ENCODE measurements around the gene EIF1AY. TPM values are rescaled to one million over a fixed set of nuclear protein-coding genes. Genes with fewer than 3 reads are reported as not detected.

The EIF1AY gene
- total and polyA plus RNA-seq, 2 of the 4 experiments (the other 2 are of a cell fraction) = not detected

GRCh38 chrY:20576506-20576905 is 930 bp downstream of the EIF1AY start:
- H3K4me3 ChIP-seq (ENCODE audit: insufficient read depth, low read depth, low read length) = no peak overlapping the region
- H3K18ac ChIP-seq (ENCODE audit: low read depth, low read length) = no peak overlapping the region
- TF ChIP-seq POLR2A (IDR thresholded peaks at IDR 0.05; ENCODE audit: low read depth, low read length) = no peak
- TF ChIP-seq SMC3 (IDR thresholded peaks at IDR 0.05; ENCODE audit: low read depth, low read length) = no peak
- no peak for TF ChIP-seq BHLHE40 (IDR thresholded peaks at IDR 0.05; ENCODE audit: low read depth, low read length)
- TF ChIP-seq MAFK (IDR thresholded peaks at IDR 0.05; ENCODE audit: low read depth, low read length) = no peak
- TF ChIP-seq RCOR1 (IDR thresholded peaks at IDR 0.05; ENCODE audit: insufficient replicate concordance, low read length) = no peak
- no peak overlapping the region for H4K91ac ChIP-seq (ENCODE audit: insufficient read depth, low read depth, low read length)
- H3K56ac ChIP-seq (ENCODE audit: extremely low read depth, insufficient read depth, low read length) = no peak overlapping the region
- no peaks in the 10 kb centered on the region for H3K9me3 ChIP-seq (ENCODE audit: control insufficient read depth, insufficient read depth, low read length)
- intact Hi-C loops (cut with micrococcal nuclease) (no loop called here), dilution Hi-C loops (cut with HindIII; ENCODE audit: low sequenced_read_pairs, unreplicated experiment) (no loop called here), in situ Hi-C loops (cut with MboI; ENCODE audit: low sequenced_read_pairs) (no loop called here)
- H3K4me1 ChIP-seq (ENCODE audit: control insufficient read depth, insufficient read depth, low read length) = no peaks in the 10 kb centered on the region
- H2BK15ac ChIP-seq (ENCODE audit: low read depth, low read length) = no peak overlapping the region
- H3K9me1 ChIP-seq (ENCODE audit: insufficient read depth, low read length) = no peaks in the 10 kb centered on the region
- H2AK5ac ChIP-seq (ENCODE audit: low read depth, low read length) = no peak overlapping the region
- no TSS peak for BruUV-seq (replicated peaks)
- H3K4me2 ChIP-seq (ENCODE audit: low read depth, low read length) = no peak overlapping the region
- H3K27ac ChIP-seq (ENCODE audit: insufficient read depth, low read length) = no peak overlapping the region
- H4K5ac ChIP-seq (ENCODE audit: low read depth, low read length) = no peak overlapping the region
- H4K20me1 ChIP-seq (ENCODE audit: insufficient read depth, low read length) = no peaks in the 10 kb centered on the region
- ATAC-seq (ENCODE audit: low read depth) = no peak
- no peak overlapping the region for H3K4ac ChIP-seq (ENCODE audit: low read depth, low read length)
- no peak overlapping the region for H2BK120ac ChIP-seq (ENCODE audit: low read depth, low read length)
- H2BK5ac ChIP-seq (ENCODE audit: low read depth, low read length, poor library complexity, severe bottlenecking) = no peak overlapping the region
- H2AK9ac ChIP-seq (replicated peaks; ENCODE audit: low read depth, low read length, poor library complexity) = no peak overlapping the region
- no peak overlapping the region for H3K14ac ChIP-seq (replicated peaks; ENCODE audit: low read depth, low read length)
- H3K27me3 ChIP-seq (ENCODE audit: control insufficient read depth, insufficient read depth, low read length) = no peaks in the 10 kb centered on the region
- no peak overlapping the region for H3K23ac ChIP-seq (ENCODE audit: low read depth, low read length)
- no peaks in the 10 kb centered on the region for H3K36me3 ChIP-seq (ENCODE audit: control insufficient read depth, insufficient read depth, low read length)
- no peak for DNase-seq
- no peak overlapping the region for H4K8ac ChIP-seq (ENCODE audit: low read depth in 2 of 2, low read length in 2 of 2)
- H3K79me1 ChIP-seq (ENCODE audit: low read depth in 1 of 2, low read length in 2 of 2) = no peaks in the 10 kb centered on the region
- no peak overlapping the region for H2BK20ac ChIP-seq (ENCODE audit: low read depth, low read length)
- no CpG with 5 or more reads among the region's 5 CpGs for WGBS, 2 experiments (ENCODE audit: extremely low coverage in 2 of 2, insufficient read length in 1 of 2)
- no peak overlapping the region for H3K9ac ChIP-seq (ENCODE audit: low read depth, low read length)
- ChIA-PET POLR2A (ENCODE audit: unreplicated experiment) (no interaction called here), CTCF (no interaction called here)
- H2AFZ ChIP-seq (replicated peaks; ENCODE audit: low read length, poor library complexity) = no peak overlapping the region

Data from IMR-90 (cell line).